Peyer's patch (tissue), 4 donors: ENCODE measurements around the gene PSME3.

Source experiments
- POLR2A ChIP-seq, 2 donors: fragments of 450-650 bp; IDR thresholded peaks; one replicate each; pipeline ENCODE4 v1.5.1; 2017; ENCODE audit warnings: antibody characterized with exemption in 2 of 2, mild to moderate bottlenecking in 2 of 2, moderate library complexity in 2 of 2
- TF ChIP-seq, protein P1 (sequence below), 6 experiments: fragments of 450-650 bp in 4 of 6; fragments of 200-600 bp in 2 of 6; sonication (generic) in 1 of 6; IDR thresholded peaks; one replicate each; pipeline ENCODE4 v1.5.1; 2017 to 2019; ENCODE audit warnings: antibody characterized with exemption in 6 of 6, mild to moderate bottlenecking in 3 of 6, moderate library complexity in 1 of 6

DNA sequence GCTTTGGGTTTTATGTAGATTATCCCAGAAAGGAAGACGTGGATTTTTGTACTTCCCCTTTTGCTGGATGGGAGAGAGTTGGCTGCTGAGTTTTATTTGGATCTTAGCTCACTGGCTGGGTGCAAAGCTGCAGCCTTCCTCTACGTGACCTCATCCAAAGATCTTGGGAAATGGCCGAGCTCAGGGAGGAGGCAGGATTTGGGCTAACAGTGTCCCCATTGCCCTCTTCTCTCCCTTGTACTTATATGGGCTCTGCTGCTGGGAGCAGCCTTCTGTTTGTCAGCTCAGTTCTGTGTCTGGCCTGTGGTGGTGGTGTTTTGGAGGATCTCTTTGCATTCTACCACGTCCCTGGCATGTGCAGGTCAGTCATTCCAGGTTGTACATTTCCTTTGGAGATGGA is 19.8 kb downstream of the PSME3 start:
- TF ChIP-seq, protein P1, sequence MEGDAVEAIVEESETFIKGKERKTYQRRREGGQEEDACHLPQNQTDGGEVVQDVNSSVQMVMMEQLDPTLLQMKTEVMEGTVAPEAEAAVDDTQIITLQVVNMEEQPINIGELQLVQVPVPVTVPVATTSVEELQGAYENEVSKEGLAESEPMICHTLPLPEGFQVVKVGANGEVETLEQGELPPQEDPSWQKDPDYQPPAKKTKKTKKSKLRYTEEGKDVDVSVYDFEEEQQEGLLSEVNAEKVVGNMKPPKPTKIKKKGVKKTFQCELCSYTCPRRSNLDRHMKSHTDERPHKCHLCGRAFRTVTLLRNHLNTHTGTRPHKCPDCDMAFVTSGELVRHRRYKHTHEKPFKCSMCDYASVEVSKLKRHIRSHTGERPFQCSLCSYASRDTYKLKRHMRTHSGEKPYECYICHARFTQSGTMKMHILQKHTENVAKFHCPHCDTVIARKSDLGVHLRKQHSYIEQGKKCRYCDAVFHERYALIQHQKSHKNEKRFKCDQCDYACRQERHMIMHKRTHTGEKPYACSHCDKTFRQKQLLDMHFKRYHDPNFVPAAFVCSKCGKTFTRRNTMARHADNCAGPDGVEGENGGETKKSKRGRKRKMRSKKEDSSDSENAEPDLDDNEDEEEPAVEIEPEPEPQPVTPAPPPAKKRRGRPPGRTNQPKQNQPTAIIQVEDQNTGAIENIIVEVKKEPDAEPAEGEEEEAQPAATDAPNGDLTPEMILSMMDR (IDR thresholded peaks at IDR 0.05) = no peak
- TF ChIP-seq POLR2A (IDR thresholded peaks at IDR 0.05) = no peak
